Endodermal cell (in vitro differentiated cells): Measurements from ENCODE around the gene CSAD. TPM values are rescaled to one million over a fixed set of nuclear protein-coding genes. Genes with fewer than 3 reads are reported as not detected.

Experiments
- DNase-seq: peaks from one replicate; pipeline ENCODE4 v3.0.0-alpha.2; 2017
- H3K27ac ChIP-seq: 2 replicates; pipeline ENCODE4 v1.5.1; 2013; ENCODE audit warnings: mild to moderate bottlenecking, low read depth, low read length, moderate library complexity
- H3K27me3 ChIP-seq: 2 replicates; pipeline ENCODE4 v1.6.1; 2013; ENCODE audit warnings: mild to moderate bottlenecking, low read length, moderate library complexity; ENCODE audit not compliant: insufficient read depth, control insufficient read depth, poor library complexity, severe bottlenecking
- H3K36me3 ChIP-seq: 2 replicates; pipeline ENCODE4 v1.7.0; 2013; ENCODE audit warnings: mild to moderate bottlenecking, low read length, moderate library complexity; ENCODE audit not compliant: control insufficient read depth, insufficient read depth
- H3K4me1 ChIP-seq: one replicate; pipeline ENCODE4 v1.7.0; 2013; ENCODE audit warnings: low read length; ENCODE audit not compliant: control insufficient read depth, insufficient read depth
- H3K4me3 ChIP-seq: 2 replicates; pipeline ENCODE4 v1.5.1; 2013; ENCODE audit warnings: mild to moderate bottlenecking, low read length, moderate library complexity
- H3K9ac ChIP-seq: 2 replicates; pipeline ENCODE4 v1.6.1; 2013; ENCODE audit warnings: mild to moderate bottlenecking, low read length, moderate library complexity; ENCODE audit not compliant: poor library complexity, severe bottlenecking; ENCODE audit errors: extremely low read depth
- H3K9me3 ChIP-seq: 2 replicates; pipeline ENCODE4 v1.6.1; 2013; ENCODE audit warnings: mild to moderate bottlenecking, low read length, moderate library complexity; ENCODE audit not compliant: control insufficient read depth
- H3K27ac Mint-ChIP-seq: 2 replicates; pipeline ENCODE4 v1.8.0; 2020; ENCODE audit warnings: mixed read lengths
- H3K27me3 Mint-ChIP-seq: 2 replicates; pipeline ENCODE4 v1.8.0; 2021; ENCODE audit warnings: mild to moderate bottlenecking, mixed read lengths; ENCODE audit not compliant: insufficient read depth
- H3K36me3 Mint-ChIP-seq: 2 replicates; pipeline ENCODE4 v1.8.0; 2020; ENCODE audit warnings: low read depth, mixed read lengths
- H3K4me1 Mint-ChIP-seq: 2 replicates; pipeline ENCODE4 v1.8.0; 2020; ENCODE audit warnings: mixed read lengths
- H3K4me3 Mint-ChIP-seq: 2 replicates; pipeline ENCODE4 v1.8.0; 2020; ENCODE audit warnings: mild to moderate bottlenecking, moderate library complexity, mixed read lengths
- H3K9me3 Mint-ChIP-seq: 2 replicates; pipeline ENCODE4 v1.8.0; 2020; ENCODE audit warnings: mild to moderate bottlenecking, mixed read lengths
- WGBS, 2 experiments: methylation state at CpG; one replicate each; pipeline versions ENCODE4 v1.1.5 to v1.1.7; 2013; ENCODE audit warnings: missing lambda C conversion rate in 2 of 2, mixed read lengths in 1 of 2; ENCODE audit not compliant: insufficient coverage in 1 of 2, insufficient read length in 1 of 2; 5-methylcytosine and 5-hydroxymethylcytosine counted together
- total RNA-seq, 2 donors: library from RNA; stranded (reverse); fragmentation: NEBNext Ultra II Directional in 1 of 2; extraction: Animal tissue kit (Norgen Biotek cat#: 25700) in 1 of 2; gene quantifications; 2 replicates in 1 of 2; 3 replicates in 1 of 2; pipeline ENCODE4 v1.2.1, GENCODE V29; 2021
- TF ChIP-seq, protein P1 (sequence below): fragments of 200-600 bp; sonication (generic); conservative IDR thresholded peaks from 2 replicates; pipeline ENCODE4 v1.5.0; 2021; ENCODE audit warnings: antibody characterized with exemption, mild to moderate bottlenecking

The CSAD gene
- total RNA-seq, 2 donors from 2014 or later: 24.9 to 38.2 TPM

GRCh38 chr12:53133722-53134121, 47.0 kb downstream of the CSAD start:
- peaks cover under 1% of the 10 kb centered on the region for H3K27me3 ChIP-seq
- no peak overlapping the region for H3K27ac ChIP-seq
- no peaks in the 10 kb centered on the region for H3K36me3 ChIP-seq
- H3K9me3 ChIP-seq: peaks cover 19% of the 10 kb centered on the region
- peaks cover 18% of the 10 kb centered on the region for H3K9me3 Mint-ChIP-seq
- no peak overlapping the region for H3K4me3 Mint-ChIP-seq
- H3K36me3 Mint-ChIP-seq: no peaks in the 10 kb centered on the region
- TF ChIP-seq, protein P1, sequence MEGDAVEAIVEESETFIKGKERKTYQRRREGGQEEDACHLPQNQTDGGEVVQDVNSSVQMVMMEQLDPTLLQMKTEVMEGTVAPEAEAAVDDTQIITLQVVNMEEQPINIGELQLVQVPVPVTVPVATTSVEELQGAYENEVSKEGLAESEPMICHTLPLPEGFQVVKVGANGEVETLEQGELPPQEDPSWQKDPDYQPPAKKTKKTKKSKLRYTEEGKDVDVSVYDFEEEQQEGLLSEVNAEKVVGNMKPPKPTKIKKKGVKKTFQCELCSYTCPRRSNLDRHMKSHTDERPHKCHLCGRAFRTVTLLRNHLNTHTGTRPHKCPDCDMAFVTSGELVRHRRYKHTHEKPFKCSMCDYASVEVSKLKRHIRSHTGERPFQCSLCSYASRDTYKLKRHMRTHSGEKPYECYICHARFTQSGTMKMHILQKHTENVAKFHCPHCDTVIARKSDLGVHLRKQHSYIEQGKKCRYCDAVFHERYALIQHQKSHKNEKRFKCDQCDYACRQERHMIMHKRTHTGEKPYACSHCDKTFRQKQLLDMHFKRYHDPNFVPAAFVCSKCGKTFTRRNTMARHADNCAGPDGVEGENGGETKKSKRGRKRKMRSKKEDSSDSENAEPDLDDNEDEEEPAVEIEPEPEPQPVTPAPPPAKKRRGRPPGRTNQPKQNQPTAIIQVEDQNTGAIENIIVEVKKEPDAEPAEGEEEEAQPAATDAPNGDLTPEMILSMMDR: no peak
- H3K4me1 ChIP-seq: no peaks in the 10 kb centered on the region
- no peak overlapping the region for H3K4me3 ChIP-seq
- no peak for DNase-seq
- H3K27me3 Mint-ChIP-seq: peaks cover 40% of the 10 kb centered on the region
- 94 to 100% methylated on average over 2 of the region's 3 CpGs for WGBS, 2 experiments
- H3K9ac ChIP-seq: no peak overlapping the region
- H3K4me1 Mint-ChIP-seq: no peaks in the 10 kb centered on the region
- H3K27ac Mint-ChIP-seq: no peak overlapping the region

DNA sequence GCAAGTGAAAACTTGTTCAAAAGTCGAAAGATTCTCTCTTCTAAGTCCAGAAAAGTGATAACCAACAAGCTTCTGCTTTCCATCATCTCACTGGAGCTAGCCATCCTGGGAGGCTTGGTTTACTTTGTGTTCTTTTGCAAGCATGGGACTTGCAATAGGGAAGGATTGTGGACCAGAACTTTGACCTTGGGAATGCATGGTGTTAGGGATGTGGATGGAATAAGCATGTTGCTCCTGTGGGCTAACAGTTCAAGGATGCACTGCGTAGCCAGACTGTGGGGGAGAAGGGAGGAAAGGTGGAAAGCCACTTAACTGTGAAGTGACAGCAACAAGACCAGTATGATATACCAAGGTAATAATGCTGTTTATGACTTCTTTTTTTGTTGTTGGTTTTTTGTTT, 48.9 kb downstream of the CSAD start:
- no peak for DNase-seq
- Histone ChIP-seq H3K36me3 (no peaks in the 10 kb centered on the region), H3K9me3 (peaks cover 6% of the 10 kb centered on the region), H3K27ac (no peak overlapping the region), H3K4me1 (no peaks in the 10 kb centered on the region), H3K27me3 (peaks cover 6% of the 10 kb centered on the region), H3K9ac (no peak overlapping the region), H3K4me3 (no peak overlapping the region)
- Mint-ChIP-seq H3K4me3 (no peak overlapping the region), H3K27ac (no peak overlapping the region), H3K9me3 (peaks cover 5% of the 10 kb centered on the region), H3K27me3 (peaks cover 49% of the 10 kb centered on the region), H3K4me1 (peaks cover 8% of the 10 kb centered on the region), H3K36me3 (no peaks in the 10 kb centered on the region)
- TF ChIP-seq, protein P1: no peak
- 86 to 87% methylated on average over 1 to 2 of the region's 2 CpGs for WGBS, 2 experiments

DNA sequence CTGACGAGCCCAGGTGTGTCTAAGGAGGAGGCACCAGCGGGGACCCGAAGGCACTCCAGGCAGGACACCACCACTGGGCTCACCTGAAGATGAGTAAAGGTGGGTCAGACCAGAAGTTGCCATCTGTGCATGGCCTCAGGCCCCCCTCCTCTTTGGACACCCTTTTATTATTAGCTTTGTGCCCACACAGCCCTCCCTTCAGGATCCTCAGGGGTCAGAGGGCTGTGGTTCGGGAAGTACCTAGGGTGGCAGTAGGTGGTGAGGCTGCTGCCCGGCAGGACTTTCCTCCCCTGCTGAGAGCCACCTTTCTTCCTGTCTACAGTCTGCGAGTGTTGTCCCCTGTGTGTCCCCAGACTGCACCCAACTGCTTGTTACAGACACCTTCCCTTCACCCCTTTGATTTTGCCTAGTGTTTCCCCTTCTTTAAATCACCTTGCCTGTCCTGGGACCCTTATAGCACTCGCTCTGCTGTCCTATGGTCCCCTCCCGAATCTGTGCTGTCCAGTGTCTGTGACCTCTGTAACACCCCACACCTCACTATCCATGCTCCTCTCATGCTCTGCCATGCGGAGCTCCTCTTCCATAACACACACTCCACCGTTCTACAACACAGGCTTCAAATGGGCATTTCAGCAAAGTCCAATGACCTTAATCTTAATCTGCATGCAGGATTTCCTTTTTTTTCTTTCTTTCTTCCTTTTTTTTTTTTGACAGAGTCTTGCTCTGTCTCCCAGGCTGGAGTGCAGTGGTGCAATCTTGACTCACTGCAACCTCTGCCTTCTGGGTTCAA, 51.8 kb downstream of the CSAD start:
- Histone ChIP-seq H3K4me3 (no peak overlapping the region), H3K27ac (no peak overlapping the region), H3K27me3 (peaks cover 12% of the 10 kb centered on the region), H3K9ac (no peak overlapping the region), H3K4me1 (no peaks in the 10 kb centered on the region), H3K9me3 (no peaks in the 10 kb centered on the region), H3K36me3 (no peaks in the 10 kb centered on the region)
- Mint-ChIP-seq H3K36me3 (no peaks in the 10 kb centered on the region), H3K4me1 (peaks cover 8% of the 10 kb centered on the region), H3K27me3 (peaks cover 63% of the 10 kb centered on the region), H3K27ac (no peak overlapping the region), H3K4me3 (no peak overlapping the region), H3K9me3 (no peaks in the 10 kb centered on the region)
- DNase-seq: no peak
- TF ChIP-seq, protein P1: no peak
- 88 to 89% methylated on average over 9 to 10 of the region's 10 CpGs for WGBS, 2 experiments
